Osteocyte (in vitro differentiated cells): ENCODE results near the gene KYAT1. TPM values are rescaled to one million over a fixed set of nuclear protein-coding genes. Genes with fewer than 3 reads are reported as not detected.

ENCODE experiments used
- DNase-seq: peaks from one replicate; pipeline ENCODE4 v3.0.0; 2021; ENCODE audit warnings: mixed read lengths; ENCODE audit not compliant: unreplicated experiment; ENCODE audit errors: extremely low spot score
- H3K27ac Mint-ChIP-seq: one replicate; pipeline ENCODE4 v1.8.0; 2021; ENCODE audit warnings: mild to moderate bottlenecking, mixed read lengths; ENCODE audit not compliant: unreplicated experiment
- H3K27me3 Mint-ChIP-seq: one replicate; pipeline ENCODE4 v1.8.0; 2021; ENCODE audit warnings: mixed read lengths; ENCODE audit not compliant: unreplicated experiment
- H3K36me3 Mint-ChIP-seq: one replicate; pipeline ENCODE4 v1.8.0; 2021; ENCODE audit warnings: mixed read lengths; ENCODE audit not compliant: unreplicated experiment
- H3K4me1 Mint-ChIP-seq: one replicate; pipeline ENCODE4 v1.8.0; 2021; ENCODE audit warnings: mixed read lengths; ENCODE audit not compliant: unreplicated experiment
- H3K4me3 Mint-ChIP-seq: one replicate; pipeline ENCODE4 v1.8.0; 2021; ENCODE audit warnings: mild to moderate bottlenecking, moderate library complexity, mixed read lengths; ENCODE audit not compliant: unreplicated experiment
- H3K9me3 Mint-ChIP-seq: one replicate; pipeline ENCODE4 v1.8.0; 2021; ENCODE audit warnings: mixed read lengths; ENCODE audit not compliant: unreplicated experiment
- CTCF ChIP-seq: fragments of 200-600 bp; sonication (generic); IDR thresholded peaks from 2 replicates; pipeline ENCODE4 v1.5.0; 2021; ENCODE audit warnings: antibody characterized with exemption, mild to moderate bottlenecking, moderate library complexity
- total RNA-seq: library from RNA; stranded (reverse); gene quantifications from 2 replicates; pipeline ENCODE4 v1.2.1, GENCODE V29; 2021

KYAT1 gene
- total RNA-seq, 1 donor from 2014 or later = 6.5 TPM

- Mint-ChIP-seq H3K9me3 (no peaks in the 10 kb centered on the region), H3K4me1 (peaks cover 44% of the 10 kb centered on the region), H3K4me3 (no peak overlapping the region), H3K27me3 (no peaks in the 10 kb centered on the region), H3K36me3 (peaks cover 16% of the 10 kb centered on the region), H3K27ac (peak overlapping the region; percentile 63)
- no peak for DNase-seq
- TF ChIP-seq CTCF = no peak
These were observed 35.5 kb upstream of the KYAT1 start for GRCh38 chr9:128917151-128917849.

- Mint-ChIP-seq H3K36me3 (peaks cover 16% of the 10 kb centered on the region), H3K9me3 (no peaks in the 10 kb centered on the region), H3K4me1 (peaks cover 46% of the 10 kb centered on the region), H3K27ac (peak overlapping the region; percentile 63), H3K27me3 (no peaks in the 10 kb centered on the region), H3K4me3 (no peak overlapping the region)
- TF ChIP-seq CTCF = no peak
- DNase-seq = no peak
These were observed 35.0 kb upstream of the KYAT1 start for GRCh38 chr9:128916745-128917144.

- H3K9me3 Mint-ChIP-seq = no peaks in the 10 kb centered on the region
- H3K4me3 Mint-ChIP-seq = no peak overlapping the region
- no peak for TF ChIP-seq CTCF
- H3K27me3 Mint-ChIP-seq = no peaks in the 10 kb centered on the region
- peaks cover 16% of the 10 kb centered on the region for H3K36me3 Mint-ChIP-seq
- no peak for DNase-seq
- peak overlapping the region; percentile 36 for H3K27ac Mint-ChIP-seq
- peaks cover 48% of the 10 kb centered on the region for H3K4me1 Mint-ChIP-seq
These were observed 34.5 kb upstream of the KYAT1 start for GRCh38 chr9:128916204-128916603.

- H3K4me3 Mint-ChIP-seq = no peak overlapping the region
- H3K27ac Mint-ChIP-seq = no peak overlapping the region
- H3K27me3 Mint-ChIP-seq = no peaks in the 10 kb centered on the region
- H3K9me3 Mint-ChIP-seq = no peaks in the 10 kb centered on the region
- H3K4me1 Mint-ChIP-seq = peaks cover 49% of the 10 kb centered on the region
- no peak for DNase-seq
- no peak for TF ChIP-seq CTCF
- H3K36me3 Mint-ChIP-seq = peaks cover 23% of the 10 kb centered on the region
These were observed 32.4 kb upstream of the KYAT1 start for GRCh38 chr9:128913995-128914772.
